Stimulated activated CD4-positive, alpha-beta T cell treated with anti-CD3 and anti-CD28 coated beads, Interleukin-15, amount 100 ng/mL, for 24 hours (primary cell): ENCODE results near the gene PLEKHA7.
"Not testable (repeated sequence)": the region's sequence is repeated elsewhere in the genome, so short reads cannot be mapped to it uniquely, and the experiment has no call there.

Source experiments
- DNase-seq: peaks from one replicate; pipeline ENCODE4 v3.0.0-alpha.2; 2020

Gene PLEKHA7

DNA sequence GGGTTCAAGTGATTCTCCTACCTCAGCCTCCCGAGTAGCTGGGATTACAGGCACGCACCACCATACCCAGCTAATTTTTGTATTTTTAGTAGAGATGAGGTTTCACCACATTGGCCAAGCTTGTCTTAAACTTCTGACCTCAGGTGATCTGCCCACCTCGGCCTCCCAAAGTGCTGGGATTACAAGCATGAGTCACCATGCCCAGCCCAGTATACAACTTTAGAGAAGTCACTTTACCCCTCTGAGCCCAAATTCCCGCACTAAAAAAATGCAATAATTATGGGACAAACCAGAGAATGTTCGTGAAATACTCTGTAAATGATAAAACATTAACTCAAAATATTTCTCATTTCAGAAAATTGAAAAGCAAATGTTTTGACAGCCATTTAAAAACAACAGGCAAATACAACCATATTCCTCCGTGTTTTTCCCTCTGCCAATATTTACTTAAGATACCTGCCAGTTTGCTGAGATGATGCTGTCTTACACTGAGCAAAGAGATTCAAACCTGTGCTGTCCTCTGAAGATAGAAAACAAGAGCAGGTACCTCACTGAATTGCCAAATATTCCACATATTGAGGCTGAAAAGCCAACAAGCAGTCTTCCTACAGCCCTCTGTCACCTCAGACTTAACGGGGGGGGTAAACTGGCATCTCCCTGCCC is 9.6 kb downstream of the PLEKHA7 start:
- no peak for DNase-seq

DNA sequence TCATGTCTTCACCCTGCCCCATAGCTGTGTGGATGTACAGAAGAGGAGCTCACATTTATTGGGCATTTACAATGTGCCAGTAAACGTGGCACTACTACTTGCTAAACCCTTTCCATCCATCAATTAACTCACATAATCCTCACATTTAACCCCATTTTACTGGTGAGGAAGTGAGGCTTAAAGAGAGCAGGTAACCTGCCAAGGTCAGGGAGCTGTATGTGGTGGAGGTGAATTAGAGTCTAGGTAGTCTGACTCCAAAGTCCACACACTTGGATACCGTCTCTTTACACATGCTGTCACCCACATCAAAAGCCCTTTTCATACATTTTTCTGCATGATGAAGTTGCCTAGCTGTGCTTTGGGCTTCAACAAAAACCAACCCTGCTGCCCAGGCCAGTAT is 10.8 kb downstream of the PLEKHA7 start:
- no peak for DNase-seq

DNA sequence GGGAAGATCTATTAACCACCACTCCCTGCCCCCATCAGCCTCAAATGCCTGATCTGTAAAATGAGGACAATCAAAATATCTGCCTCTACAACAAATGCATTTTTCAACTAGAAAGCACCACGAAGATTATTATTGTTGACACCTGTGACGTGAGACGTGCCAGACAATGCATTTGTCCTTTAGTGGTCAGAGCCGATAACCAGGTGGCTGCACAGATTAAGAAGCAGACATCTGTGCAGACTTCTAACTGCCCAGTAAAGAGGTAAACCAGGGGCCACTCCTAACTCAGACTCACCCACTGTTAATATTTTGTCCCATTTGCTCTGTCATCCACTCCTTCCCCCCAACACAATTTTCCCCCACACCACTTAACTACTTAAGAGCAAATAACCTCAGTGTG is 11.7 kb downstream of the PLEKHA7 start:
- no peak for DNase-seq

DNA sequence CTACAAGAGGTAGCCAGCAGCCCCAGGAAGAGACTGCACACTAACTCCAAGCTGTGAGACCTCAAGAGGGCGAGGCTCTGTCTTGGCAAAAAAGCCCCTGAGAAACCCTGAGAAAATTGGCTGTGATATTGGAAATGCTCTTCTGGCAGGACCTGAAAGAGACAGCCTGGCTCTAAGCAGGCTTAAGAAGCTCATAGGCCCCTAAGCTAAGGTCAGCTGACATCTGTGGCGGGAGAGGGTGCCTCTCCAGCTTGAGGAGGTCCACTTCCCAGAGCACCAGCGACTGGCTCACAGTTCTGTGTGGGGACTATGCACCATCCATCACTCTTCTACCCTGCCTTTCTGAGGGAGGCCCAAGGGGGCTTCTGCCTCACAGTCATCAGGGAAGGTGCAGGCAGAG is 12.4 kb downstream of the PLEKHA7 start:
- DNase-seq = no peak

DNA sequence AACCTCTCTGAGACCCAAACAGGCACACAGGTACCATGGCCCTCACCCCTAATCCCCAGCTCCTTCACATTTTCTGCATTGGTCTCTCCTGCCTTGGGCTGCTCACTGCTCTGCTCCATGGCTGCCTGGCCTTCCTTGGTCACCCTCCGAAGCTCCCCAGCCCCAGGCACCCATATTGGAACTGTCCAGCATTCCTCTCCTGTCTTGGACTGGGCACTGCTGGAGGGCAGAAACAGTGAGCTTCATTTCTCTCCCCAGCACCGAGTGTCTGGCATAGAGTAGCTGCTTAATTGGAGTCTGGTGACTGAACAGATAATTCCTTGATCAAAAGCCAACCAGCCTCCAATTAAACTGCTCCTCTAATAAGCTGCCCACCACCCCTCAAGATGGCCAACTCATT is 13.2 kb downstream of the PLEKHA7 start:
- DNase-seq = no peak

DNA sequence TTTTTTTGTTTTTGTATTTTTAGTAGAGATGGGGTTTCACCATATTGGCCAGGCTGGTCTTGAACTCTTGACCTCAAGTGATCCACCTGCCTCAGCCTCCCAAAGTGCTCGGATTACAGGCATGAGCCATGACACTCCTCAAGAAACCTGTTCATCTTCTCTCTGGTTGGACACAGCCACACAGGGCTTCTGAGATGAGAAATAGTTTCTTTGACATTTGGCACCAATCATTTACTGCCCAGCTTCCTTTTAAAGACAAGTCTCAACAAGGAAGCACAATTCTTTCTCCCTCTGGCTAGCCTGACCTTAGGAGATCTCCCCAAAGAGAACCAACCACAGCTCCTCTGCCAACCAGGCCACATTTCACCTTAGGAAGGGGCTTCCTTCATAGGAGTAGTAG is 14.0 kb downstream of the PLEKHA7 start:
- DNase-seq = not testable (repeated sequence)

DNA sequence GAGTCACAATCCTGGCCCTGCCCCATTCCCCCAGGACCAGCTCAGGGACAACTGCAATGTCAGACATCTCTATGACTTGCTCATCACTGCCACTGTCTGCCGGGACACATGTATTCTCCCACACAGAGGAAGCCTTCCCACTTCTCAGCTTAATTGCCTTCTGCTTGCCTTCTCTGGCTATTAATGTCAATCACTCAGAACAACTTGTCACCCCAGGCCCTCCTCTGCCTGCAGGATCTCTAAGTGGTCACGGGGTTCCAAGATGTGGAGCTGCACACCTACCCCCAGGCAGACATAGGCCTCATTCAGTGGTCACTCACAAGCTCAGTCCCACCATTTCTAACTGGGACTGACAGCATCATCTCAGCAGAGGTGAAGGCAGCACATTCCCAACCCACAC is 15.1 kb downstream of the PLEKHA7 start:
- DNase-seq = no peak

DNA sequence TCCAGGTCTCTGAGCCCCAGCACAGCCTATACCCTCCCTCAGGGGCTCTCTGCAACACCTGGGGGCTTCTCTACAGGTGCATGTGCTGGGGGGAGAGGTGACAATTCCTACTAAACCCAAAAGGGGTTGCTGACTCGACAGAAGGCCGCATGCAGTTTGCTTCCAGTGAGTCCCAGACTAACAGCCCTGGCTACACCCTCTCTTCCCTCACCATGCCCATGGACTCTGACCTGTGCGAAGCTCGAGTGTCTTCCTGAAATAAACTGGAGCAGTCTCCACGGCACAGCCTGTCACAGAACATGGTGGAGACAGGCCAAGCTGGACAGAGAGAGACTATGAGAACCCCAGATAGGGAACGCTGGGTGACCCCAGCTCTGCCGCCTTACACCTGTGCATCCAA is 16.6 kb downstream of the PLEKHA7 start:
- DNase-seq = no peak

DNA sequence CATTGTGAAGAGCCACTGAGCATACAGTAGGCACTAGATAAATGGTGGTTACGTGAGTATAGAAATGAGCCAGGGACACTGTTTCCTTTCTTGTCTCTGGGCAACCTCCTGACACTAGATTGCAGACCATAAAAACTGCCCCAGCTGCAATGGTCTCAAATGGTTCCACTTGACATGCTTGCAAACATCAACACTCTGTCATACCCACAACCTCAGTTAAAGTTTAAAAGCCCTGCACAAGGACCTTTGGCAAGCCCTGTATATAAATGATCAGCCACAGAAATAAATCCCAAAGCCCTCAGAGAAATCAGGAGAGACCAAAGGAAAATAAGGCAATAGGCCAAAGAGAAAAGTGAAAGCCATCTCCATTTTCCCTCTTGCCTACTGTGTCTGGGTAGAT is 20.7 kb downstream of the PLEKHA7 start:
- no peak for DNase-seq

DNA sequence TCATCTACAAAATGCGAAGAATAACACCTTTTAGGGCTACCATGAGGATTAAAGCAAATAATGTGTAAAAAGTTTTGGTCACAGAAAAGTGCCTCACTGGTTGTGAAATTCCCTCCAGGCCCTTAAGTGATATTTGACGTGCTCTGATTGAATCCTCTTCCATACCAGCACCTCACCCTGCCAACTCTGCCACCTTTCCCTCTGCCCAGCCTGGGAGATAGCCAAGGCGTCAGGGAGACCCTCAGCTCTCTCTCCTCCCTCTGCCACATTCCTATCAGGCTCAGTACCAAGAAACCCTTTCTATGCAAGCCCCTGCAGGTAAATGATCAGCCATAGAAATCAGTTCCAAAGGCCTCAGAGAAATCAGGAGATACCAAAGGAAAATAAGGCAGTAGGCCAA is 21.4 kb downstream of the PLEKHA7 start:
- DNase-seq = no peak

DNA sequence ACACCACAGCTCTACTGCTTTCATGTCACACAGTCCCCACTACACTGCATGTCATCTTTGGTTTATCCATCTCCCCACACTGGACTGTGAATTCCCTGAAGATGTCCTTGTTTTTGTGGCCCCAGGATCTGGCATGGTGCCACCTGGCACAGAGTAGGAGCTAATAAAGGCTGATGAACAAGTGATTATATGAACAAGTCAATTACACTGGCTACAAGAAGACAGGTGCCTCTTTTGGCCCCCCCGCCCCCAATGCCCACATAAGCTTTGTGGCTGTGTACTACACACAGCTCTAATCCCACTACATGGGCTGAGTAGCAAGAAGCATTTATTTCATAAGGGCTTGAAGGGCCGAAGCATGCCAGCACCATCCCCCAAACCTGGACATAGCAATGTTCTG is 24.7 kb downstream of the PLEKHA7 start:
- no peak for DNase-seq

DNA sequence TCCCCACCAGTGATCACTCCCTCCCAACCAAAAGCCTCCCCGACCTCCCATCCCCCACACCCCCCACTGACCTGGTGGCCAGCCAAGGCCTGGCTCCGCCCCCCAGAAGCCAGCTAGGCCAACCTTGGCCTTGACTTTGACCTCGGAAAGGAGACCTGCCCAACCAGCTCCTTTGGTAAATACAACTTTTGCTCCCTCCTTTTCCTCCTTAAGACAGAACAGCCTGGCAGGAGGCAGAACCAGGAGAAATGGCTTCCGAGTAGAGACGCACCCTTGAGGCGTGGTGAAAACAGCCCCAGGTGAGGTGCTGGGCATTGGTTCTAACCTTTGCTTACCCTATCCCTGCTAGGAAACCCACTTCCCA is 27.0 kb downstream of the PLEKHA7 start:
- no peak for DNase-seq

DNA sequence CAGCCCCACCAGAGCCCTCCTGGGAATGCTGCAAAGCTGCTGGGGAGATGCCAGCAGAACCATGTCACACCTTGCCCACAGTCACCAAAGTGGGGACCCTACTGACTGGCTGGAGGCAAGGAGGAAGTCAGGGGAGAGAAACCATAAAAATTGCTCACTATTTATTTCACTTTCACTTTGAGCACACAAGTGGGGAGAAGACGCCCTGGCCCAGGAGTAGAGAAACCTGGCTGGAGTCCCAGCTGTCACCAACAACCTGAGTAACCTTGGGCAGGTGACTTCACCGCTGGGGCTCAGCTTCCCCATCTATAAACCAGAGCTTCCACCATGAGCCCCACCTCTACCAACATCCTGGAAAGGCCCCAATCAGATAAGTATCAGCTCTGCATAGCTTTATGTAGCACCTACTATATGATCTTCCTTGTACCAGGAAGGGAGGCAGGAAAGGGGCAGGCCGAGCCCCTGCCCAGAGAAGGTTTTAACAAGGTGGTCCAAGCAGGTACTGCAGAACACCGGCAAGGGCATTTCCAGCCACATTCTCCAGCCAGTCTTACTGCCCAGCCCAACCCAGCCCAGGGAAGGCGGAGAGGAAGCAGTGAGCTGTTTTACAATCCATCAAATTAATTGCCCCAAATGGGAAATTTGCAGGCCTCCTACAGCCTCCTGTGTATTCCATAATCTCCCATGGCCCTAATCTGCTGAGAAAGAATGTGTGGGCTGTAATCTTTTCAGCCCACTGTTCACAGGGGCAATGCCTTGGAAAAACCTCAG is 27.6 kb downstream of the PLEKHA7 start:
- peak; percentile 70 for DNase-seq

DNA sequence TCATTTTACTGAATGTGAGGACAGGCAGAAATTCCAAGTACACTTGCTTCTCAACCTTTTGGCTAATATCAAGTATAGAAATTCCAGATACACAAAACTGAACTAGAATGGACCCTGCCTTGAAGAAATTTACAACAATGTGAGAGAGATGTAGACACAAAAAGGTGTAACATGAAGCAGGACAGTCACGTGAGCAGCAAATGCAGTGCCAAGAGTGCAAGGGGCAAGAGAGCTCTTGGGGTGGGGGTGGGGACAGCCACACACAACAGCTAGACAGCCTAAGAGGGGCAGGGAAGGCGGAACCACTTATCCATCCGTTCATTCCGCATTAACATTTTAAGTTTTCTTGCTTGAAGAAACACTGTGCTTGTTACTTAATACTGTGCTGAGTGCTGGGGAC is 28.9 kb downstream of the PLEKHA7 start:
- DNase-seq = no peak

DNA sequence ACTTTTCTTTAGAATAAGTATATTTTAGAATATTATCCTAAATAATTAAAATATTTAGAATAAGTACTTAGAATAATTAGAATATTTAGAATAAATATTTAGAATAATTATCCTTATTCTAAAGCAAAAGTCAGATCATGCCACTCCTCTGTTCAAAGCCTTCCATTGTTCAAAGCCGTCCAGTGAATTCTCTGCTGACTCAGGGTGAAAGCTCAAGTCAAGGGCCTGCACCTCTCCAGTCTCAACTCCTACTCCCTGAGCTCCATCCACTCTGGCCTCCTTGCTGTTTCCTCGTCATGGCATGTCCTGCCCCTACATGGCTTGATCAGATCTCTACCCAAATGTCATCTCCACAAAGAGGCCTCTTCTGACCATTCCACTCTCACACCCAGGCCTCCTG is 30.0 kb downstream of the PLEKHA7 start:
- DNase-seq = no peak

DNA sequence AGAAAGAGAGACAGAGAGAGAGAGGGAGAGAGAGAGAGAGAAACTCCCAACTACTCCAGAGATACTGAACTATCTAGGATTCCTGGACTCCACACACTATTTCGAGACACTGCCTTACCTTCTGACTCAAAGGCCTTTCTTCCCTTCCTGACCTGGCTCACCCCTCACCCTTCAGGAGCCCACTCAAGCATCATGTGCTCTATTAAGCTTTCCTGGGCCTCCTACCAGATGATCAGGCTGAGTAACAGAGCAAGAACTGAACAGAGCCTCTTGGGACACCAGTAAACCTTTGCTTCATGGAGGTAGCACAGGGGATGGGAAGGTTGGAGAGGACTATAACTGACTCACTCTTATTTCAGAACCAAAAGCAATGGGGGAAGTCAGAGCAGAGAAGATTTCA is 31.4 kb downstream of the PLEKHA7 start:
- no peak for DNase-seq

DNA sequence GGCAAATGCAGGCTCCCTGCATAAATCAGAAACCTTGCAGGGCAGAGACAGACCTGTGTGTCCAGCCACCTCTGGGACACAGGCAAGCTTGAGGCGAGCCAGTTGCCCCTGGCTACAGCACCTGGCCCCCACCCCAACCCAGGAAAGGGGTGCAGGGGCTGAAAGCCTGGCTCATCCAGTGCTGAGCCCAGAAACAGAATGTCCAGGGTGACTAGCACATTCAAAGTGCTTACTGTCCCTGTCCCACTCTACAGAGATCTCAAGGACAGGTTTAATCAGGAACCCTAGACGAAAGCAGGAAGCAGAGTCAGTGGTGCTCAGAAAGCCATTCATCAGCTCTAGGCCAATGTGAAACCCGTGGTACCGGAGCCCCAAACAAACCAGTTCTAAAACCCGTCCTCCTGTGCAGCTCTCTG is 31.9 kb downstream of the PLEKHA7 start:
- DNase-seq = no peak

DNA sequence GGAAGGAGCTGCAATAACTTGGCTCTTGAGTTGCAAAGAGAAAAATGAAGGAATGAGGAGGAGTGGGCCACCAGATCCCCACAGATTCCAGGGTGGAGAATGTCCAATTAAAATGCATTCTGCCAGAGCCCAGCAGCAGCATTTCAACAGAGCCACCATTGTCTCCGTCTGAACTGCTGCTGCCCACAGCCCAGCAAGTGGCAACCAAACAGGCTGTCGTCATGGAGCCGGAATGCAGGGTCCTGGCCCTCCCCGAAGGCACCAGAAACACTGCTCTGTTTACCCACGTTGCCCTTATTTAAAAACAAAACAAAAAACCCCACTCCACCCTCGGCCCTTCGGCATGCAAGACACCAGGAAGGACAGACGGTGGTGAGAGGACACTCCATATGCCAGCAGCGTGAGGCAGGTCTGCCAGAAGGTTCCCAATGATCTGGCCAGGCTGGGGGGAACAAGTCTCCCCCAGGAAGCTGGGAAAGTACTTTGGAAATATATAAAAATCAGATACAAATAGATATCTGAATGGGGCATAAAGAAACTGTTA is 32.5 kb downstream of the PLEKHA7 start:
- DNase-seq = no peak

DNA sequence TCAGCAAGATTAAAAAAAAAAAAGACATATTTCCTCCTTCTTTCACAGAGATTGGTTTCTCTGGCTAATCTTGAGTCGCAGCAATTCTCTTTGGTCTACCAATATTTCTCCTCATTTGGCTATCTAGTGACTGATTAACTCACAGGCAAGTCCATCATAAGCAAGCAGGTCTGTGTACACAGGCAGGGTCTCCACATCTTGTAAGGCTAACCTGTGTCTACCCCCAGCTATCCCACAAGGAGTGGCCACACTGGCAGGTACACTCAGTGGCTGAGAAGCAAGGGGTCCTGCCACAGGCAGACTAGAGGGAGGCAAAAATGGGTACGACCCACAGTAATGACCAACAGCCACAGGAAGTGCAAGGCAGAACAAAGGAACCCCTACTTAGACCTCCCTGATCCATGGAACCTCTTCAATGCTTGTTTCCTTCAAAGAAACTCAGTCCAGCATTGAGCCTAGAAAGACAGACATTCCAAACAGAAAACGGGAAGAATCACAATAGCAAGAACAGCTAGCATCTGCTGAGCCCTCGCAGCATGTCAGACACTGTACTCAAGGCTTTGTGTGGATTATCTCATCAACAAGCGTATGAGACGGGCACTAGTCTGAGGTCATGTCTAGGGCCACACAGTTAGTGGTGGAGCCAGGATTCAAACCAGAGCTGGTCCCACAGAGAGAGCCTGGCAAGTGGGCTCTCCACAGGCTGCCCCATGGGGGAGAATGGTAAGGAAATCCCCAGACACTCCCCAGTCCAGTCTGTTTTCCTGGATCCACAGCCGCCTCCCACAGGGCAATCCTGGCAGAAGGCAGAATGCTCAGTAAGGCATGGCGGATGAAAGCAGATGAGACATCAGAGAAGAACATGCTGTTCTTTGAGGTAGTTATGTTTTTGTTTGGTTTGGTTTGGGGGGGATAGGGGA is 34.3 kb downstream of the PLEKHA7 start:
- no peak for DNase-seq

DNA sequence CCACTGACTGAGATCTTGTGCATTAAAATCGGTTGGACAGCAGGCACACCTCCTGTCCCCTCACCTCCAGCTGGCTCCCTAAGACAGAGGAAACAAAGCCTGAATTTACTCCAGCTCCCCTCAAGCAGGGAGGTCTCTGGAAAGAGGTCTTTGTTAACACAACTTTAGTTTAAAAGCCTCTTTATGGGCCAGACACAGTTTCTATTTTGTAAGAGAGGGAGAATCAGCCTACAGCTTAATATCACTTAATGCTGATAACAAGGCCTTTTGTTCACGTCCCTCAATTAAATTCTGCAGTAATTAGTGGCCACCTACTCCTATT is 36.3 kb downstream of the PLEKHA7 start:
- no peak for DNase-seq

DNA sequence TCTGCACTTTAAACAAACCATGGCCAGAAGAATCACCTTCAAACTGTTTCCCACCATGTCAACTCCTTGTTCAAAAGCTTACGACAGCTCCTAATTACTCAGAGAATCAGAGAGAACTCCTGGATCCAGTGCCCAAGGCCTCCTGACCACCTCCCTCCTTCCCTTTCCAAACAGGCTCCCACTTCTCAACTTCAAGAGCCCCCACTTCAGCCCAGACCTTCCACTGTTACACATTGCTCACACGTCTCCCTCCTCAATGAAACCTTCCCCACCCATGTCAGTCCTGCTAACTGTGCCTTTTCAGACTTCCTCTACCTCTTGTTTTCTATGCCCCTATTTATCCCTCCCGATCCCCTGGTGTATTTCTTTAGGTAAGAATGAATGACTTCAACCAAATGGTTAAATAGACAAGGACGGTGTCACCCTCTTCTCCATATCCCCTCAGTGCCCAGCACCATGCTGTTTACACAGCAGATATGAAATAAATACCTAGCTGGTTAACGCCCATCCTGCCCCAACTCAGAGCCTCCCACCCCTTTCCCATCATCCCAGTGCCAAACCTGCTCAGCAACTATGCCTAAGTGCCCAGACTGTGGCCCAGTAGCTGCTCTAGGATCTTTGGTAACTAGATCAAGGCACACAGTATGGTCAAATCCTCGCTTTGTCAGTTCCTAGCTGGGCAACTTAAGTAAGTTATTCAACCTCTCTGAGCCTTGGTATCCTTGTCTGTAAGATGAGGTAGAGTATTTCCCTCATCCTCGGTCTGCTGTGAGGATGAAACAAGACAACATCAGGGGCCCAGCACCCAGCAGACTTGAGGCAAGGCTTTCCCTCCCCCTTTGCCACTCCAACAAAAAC is 36.8 kb downstream of the PLEKHA7 start:
- DNase-seq = no peak

DNA sequence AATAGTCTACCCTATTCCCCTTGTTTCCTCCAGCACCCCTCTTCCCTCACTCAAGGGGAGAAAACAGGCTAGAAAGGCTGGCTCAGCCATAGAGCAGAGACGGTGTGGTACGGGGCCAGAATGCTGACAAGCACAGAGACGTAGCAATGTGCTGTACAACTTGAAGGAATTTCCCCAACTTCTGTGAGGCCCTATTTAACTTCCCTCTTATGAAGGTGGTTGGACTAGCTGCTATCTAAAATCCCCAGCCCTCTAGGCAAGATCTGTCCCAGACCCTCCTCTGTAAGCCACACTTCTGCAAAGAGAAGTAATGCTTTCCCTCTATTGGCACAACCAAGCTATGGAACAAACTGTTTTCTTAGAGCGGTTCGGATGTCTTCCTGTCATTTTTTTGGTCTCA is 37.8 kb downstream of the PLEKHA7 start:
- DNase-seq = no peak

DNA sequence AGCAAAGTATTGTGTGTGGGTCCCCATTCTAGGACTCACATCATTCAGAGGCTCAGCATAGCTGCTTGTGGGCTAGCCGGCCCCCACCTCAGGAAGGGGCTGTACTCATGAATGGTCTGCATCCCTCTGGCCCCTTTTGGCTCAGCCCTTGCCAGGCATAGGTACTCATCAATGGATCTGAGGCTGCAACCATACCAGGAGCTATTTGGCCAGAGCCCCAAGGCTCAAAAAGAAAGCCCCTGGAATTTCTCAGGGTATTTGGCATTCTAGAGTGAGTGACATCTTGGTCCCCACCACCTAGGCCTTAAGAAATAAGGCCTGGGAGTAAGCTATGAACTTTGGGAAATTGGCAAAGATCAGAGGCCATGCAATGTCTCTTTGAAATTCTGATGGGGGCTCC is 38.3 kb downstream of the PLEKHA7 start:
- no peak for DNase-seq
